Panc1 (cell line): ENCODE results near the gene SNRK. TPM values are rescaled to one million over a fixed set of nuclear protein-coding genes. Genes with fewer than 3 reads are reported as not detected.

Source experiments
- ATAC-seq: fragments of 200-7000 bp; cut with Tn5 transposase; 2 replicates; pipeline ENCODE4 v1.9.1; 2020; ENCODE audit warnings: mild to moderate bottlenecking, moderate library complexity
- BruUV-seq: library from RNA; stranded (reverse); fragments of 400-500 nt; replicated peaks from 2 replicates; lab custom pipeline; 2021; lab: Mats Ljungman, UMichigan
- CTCF ChIA-PET: fragments of 300-600 bp; sonication (Branson Sonifier 250); formaldehyde crosslinking; loops from one replicate; lab custom pipeline; 2022; ENCODE audit warnings: antibody characterized with exemption; lab: Charles Lee
- POLR2A ChIA-PET: fragments of 300-600 bp; sonication (Branson Sonifier 250); formaldehyde crosslinking; loops from one replicate; lab custom pipeline; 2022; ENCODE audit warnings: antibody characterized with exemption; lab: Charles Lee
- DNase-seq: peaks from one replicate; pipeline ENCODE4 v3.0.0-alpha.2; 2010; ENCODE audit warnings: low read depth, low spot score
- H3K27ac ChIP-seq: 2 replicates; pipeline ENCODE4 v1.5.1; 2011; ENCODE audit warnings: mild to moderate bottlenecking, low read length, inconsistent platforms
- H3K27me3 ChIP-seq: fragments of 200-500 bp; sonication (Bioruptor generic); 2 replicates; pipeline ENCODE4 v1.6.0; 2014; ENCODE audit warnings: low read length, inconsistent platforms; ENCODE audit not compliant: control insufficient read depth, insufficient read depth
- H3K36me3 ChIP-seq: fragments of 200-500 bp; sonication (Bioruptor generic); 2 replicates; pipeline ENCODE4 v1.5.1; 2014; ENCODE audit warnings: inconsistent platforms, mild to moderate bottlenecking, low read length, moderate library complexity; ENCODE audit not compliant: control insufficient read depth, insufficient read depth
- H3K4me1 ChIP-seq: 2 replicates; pipeline ENCODE4 v1.5.1; 2011; ENCODE audit warnings: inconsistent platforms, mild to moderate bottlenecking, low read length, moderate library complexity; ENCODE audit not compliant: control insufficient read depth, insufficient read depth
- H3K4me3 ChIP-seq, 2 experiments: 2 replicates each; pipeline ENCODE4 v1.5.1; 2011 to 2012; ENCODE audit warnings: low read depth in 2 of 2, low read length in 2 of 2, mild to moderate bottlenecking in 2 of 2, inconsistent platforms in 1 of 2, moderate library complexity in 1 of 2
- H3K9me3 ChIP-seq: fragments of 200-500 bp; sonication (Bioruptor generic); 2 replicates; pipeline ENCODE4 v1.5.1; 2014; ENCODE audit warnings: low read depth, mild to moderate bottlenecking, inconsistent platforms, low read length, moderate library complexity; ENCODE audit not compliant: control insufficient read depth, insufficient read depth
- POLR2AphosphoS5 ChIP-seq: IDR thresholded peaks from 2 replicates; pipeline ENCODE4 v1.6.1; 2012; ENCODE audit warnings: mild to moderate bottlenecking, low read depth, low read length, moderate library complexity
- REST ChIP-seq, 2 experiments: IDR thresholded peaks; 2 replicates each; pipeline ENCODE4 v1.6.1; 2011 to 2012; ENCODE audit warnings: low read depth in 2 of 2, control low read depth in 1 of 2, low read length in 1 of 2, mild to moderate bottlenecking in 1 of 2, moderate library complexity in 1 of 2; ENCODE audit not compliant: insufficient read depth in 1 of 2
- SIN3A ChIP-seq: IDR thresholded peaks from 2 replicates; pipeline ENCODE4 v1.6.1; 2012; ENCODE audit warnings: low read depth, mild to moderate bottlenecking, low read length, moderate library complexity, borderline replicate concordance; ENCODE audit not compliant: insufficient read depth
- TCF7L2 ChIP-seq: IDR thresholded peaks from 2 replicates; pipeline ENCODE4 v1.6.1; 2011; ENCODE audit warnings: mild to moderate bottlenecking, low read depth, low read length, inconsistent platforms
- in situ Hi-C: cut with HindIII; loops from 2 replicates; pipeline ENCODE4 v1.10.0; 2016; ENCODE audit warnings: low sequenced_read_pairs, low pct_unique_long_range_greater_than_20kb
- intact Hi-C: fragments of 100-400 bp; cut with micrococcal nuclease; formaldehyde crosslinking; loops from one replicate; pipeline ENCODE4 v1.10.0; 2022; ENCODE audit not compliant: unreplicated experiment
- total RNA-seq: library from RNA; stranded (reverse); gene quantifications from one replicate; pipeline ENCODE4 v1.2.1, GENCODE V29; 2021; ENCODE audit not compliant: unreplicated experiment
- TF ChIP-seq, protein P1 (sequence below): fragments of 450-650 bp; IDR thresholded peaks from 2 replicates; pipeline ENCODE4 v1.5.1; 2017; ENCODE audit warnings: mild to moderate bottlenecking

The SNRK gene
- total RNA-seq, 1 experiment from 2014 or later = 11.0 TPM

DNA sequence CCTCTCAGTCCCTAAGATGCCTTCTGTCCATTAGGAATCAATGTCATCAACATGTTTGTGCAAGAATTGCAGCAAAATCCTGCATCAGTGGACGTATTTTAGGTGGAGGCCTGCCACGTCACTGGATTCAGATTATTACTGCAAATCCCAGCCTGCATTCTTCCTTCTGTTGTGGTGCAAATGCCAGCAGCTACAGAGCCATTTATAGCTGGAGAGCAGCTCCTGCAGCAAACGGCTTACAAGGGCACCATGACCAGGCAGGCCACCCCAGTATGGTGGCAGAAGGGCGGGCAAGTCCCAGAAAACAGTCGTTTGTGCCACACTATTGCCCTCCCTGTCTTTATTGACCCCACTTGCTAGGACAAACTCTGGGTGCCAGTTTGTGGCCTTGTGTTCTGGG is 74.7 kb downstream of the SNRK start:
- Histone ChIP-seq H3K27me3 (no peaks in the 10 kb centered on the region), H3K4me3 (no peak overlapping the region), H3K4me1 (no peaks in the 10 kb centered on the region), H3K36me3 (no peaks in the 10 kb centered on the region), H3K27ac (no peak overlapping the region), H3K9me3 (no peaks in the 10 kb centered on the region)
- ATAC-seq = no peak
- TF ChIP-seq, protein P1, sequence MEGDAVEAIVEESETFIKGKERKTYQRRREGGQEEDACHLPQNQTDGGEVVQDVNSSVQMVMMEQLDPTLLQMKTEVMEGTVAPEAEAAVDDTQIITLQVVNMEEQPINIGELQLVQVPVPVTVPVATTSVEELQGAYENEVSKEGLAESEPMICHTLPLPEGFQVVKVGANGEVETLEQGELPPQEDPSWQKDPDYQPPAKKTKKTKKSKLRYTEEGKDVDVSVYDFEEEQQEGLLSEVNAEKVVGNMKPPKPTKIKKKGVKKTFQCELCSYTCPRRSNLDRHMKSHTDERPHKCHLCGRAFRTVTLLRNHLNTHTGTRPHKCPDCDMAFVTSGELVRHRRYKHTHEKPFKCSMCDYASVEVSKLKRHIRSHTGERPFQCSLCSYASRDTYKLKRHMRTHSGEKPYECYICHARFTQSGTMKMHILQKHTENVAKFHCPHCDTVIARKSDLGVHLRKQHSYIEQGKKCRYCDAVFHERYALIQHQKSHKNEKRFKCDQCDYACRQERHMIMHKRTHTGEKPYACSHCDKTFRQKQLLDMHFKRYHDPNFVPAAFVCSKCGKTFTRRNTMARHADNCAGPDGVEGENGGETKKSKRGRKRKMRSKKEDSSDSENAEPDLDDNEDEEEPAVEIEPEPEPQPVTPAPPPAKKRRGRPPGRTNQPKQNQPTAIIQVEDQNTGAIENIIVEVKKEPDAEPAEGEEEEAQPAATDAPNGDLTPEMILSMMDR = no peak
- no peak for TF ChIP-seq REST (IDR thresholded peaks at IDR 0.05; ENCODE audit: insufficient read depth in 1 of 2, low read depth in 2 of 2, low read length in 1 of 2)
- no peak for TF ChIP-seq SIN3A
- no peak for TF ChIP-seq POLR2AphosphoS5
- no peak for TF ChIP-seq TCF7L2
- POLR2A ChIA-PET = no interaction called here
- in situ Hi-C loops = no loop called here
- no peak for DNase-seq
- BruUV-seq = TSS peak; percentile 34
- intact Hi-C loops = no loop called here
- CTCF ChIA-PET = no interaction called here

DNA sequence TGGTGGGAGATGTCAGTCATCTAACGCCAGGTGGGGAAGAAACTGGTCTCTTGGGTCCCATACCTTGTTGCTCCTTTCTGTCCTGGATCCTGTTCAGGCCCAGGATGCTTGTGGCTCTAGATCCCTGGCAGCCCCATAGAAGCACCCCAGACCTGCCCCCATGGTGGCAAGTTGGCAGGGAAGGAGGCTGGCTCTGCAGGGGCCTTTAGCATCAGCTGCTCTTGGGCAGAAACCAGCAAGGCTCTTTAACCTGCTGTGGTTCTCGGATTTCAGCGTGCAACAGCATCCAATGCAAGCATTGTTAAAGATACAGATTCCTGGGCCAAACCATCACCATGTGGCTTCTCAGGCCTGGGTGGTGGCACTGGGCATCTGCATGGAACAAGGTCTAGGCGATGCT is 75.8 kb downstream of the SNRK start:
- intact Hi-C loops (no loop called here), in situ Hi-C loops (no loop called here)
- Histone ChIP-seq H3K4me1 (no peaks in the 10 kb centered on the region), H3K9me3 (no peaks in the 10 kb centered on the region), H3K27ac (no peak overlapping the region), H3K4me3 (no peak overlapping the region), H3K36me3 (no peaks in the 10 kb centered on the region), H3K27me3 (no peaks in the 10 kb centered on the region)
- DNase-seq (no peak), ATAC-seq (no peak)
- no TSS peak for BruUV-seq
- ChIA-PET CTCF (no interaction called here), POLR2A (no interaction called here)
- TF ChIP-seq SIN3A (no peak), POLR2AphosphoS5 (no peak), REST (IDR thresholded peaks at IDR 0.05; ENCODE audit: insufficient read depth in 1 of 2, low read depth in 2 of 2, low read length in 1 of 2) (no peak), TCF7L2 (no peak)
- TF ChIP-seq, protein P1 = no peak
